ENCODE data around the gene LAMB3. TPM values are rescaled to one million over a fixed set of nuclear protein-coding genes. Genes with fewer than 3 reads are reported as not detected.

The LAMB3 gene
- polyA plus RNA-seq, 1 donor from 2014 or later, result 5.8 TPM

- TF ChIP-seq EZH2 (IDR thresholded peaks at IDR 0.05; ENCODE audit: borderline replicate concordance, insufficient read depth, low read length, poor library complexity, severe bottlenecking) (no peak), MXI1 (conservative IDR thresholded peaks at IDR 0.05; ENCODE audit: poor library complexity, severe bottlenecking) (no peak), TAF1 (IDR thresholded peaks at IDR 0.05; ENCODE audit: low read depth) (no peak), SMC3 (conservative IDR thresholded peaks at IDR 0.05; ENCODE audit: poor library complexity) (no peak), CTCF (IDR thresholded peaks at IDR 0.05; ENCODE audit: poor library complexity, severe bottlenecking) (no peak), RAD21 (conservative IDR thresholded peaks at IDR 0.05) (no peak), POLR2AphosphoS5 (IDR thresholded peaks at IDR 0.05) (no peak), EP300 (conservative IDR thresholded peaks at IDR 0.05; ENCODE audit: poor library complexity, severe bottlenecking) (no peak), REST (IDR thresholded peaks at IDR 0.05; ENCODE audit: borderline replicate concordance) (no peak)
- Histone ChIP-seq H3K9me2 (ENCODE audit: insufficient read depth, low read length) (no peaks in the 10 kb centered on the region), H3F3A (ENCODE audit: insufficient read depth, low read length, poor library complexity, severe bottlenecking) (no peaks in the 10 kb centered on the region), H3K27ac (ENCODE audit: low read length) (no peak overlapping the region), H3K9ac (ENCODE audit: low read length) (no peak overlapping the region), H3K27me3 (ENCODE audit: insufficient read depth, low read depth, low read length) (no peaks in the 10 kb centered on the region), H3K36me3 (ENCODE audit: insufficient read depth, low read length) (no peaks in the 10 kb centered on the region), H3K9me3 (ENCODE audit: low read length) (no peaks in the 10 kb centered on the region), H4K20me1 (ENCODE audit: insufficient read depth) (no peaks in the 10 kb centered on the region), H3K4me3 (ENCODE audit: low read length) (no peak overlapping the region), H2AFZ (ENCODE audit: low read depth, low read length) (no peak overlapping the region), H3K79me2 (replicated peaks; ENCODE audit: insufficient read depth, low read length) (no peaks in the 10 kb centered on the region), H3K4me2 (ENCODE audit: low read length) (no peak overlapping the region)
These were observed 37.3 kb downstream of the LAMB3 start for GRCh38 chr1:209614906-209615305.

- H3K27me3 ChIP-seq (ENCODE audit: insufficient read depth, low read depth, low read length), result no peaks in the 10 kb centered on the region
- H3K79me2 ChIP-seq (replicated peaks; ENCODE audit: insufficient read depth, low read length), result no peaks in the 10 kb centered on the region
- no peak overlapping the region for H3K27ac ChIP-seq (ENCODE audit: low read length)
- H3K36me3 ChIP-seq (ENCODE audit: insufficient read depth, low read length), result no peaks in the 10 kb centered on the region
- no peaks in the 10 kb centered on the region for H3K9me2 ChIP-seq (ENCODE audit: insufficient read depth, low read length)
- H3K9me3 ChIP-seq (ENCODE audit: low read length), result no peaks in the 10 kb centered on the region
- H3K9ac ChIP-seq (ENCODE audit: low read length), result no peak overlapping the region
- H3F3A ChIP-seq (ENCODE audit: insufficient read depth, low read length, poor library complexity, severe bottlenecking), result no peaks in the 10 kb centered on the region
- no peaks in the 10 kb centered on the region for H4K20me1 ChIP-seq (ENCODE audit: insufficient read depth)
- H2AFZ ChIP-seq (ENCODE audit: low read depth, low read length), result no peak overlapping the region
- H3K4me3 ChIP-seq (ENCODE audit: low read length), result no peak overlapping the region
- no peak for TF ChIP-seq MXI1 (conservative IDR thresholded peaks at IDR 0.05; ENCODE audit: poor library complexity, severe bottlenecking)
- no peak for TF ChIP-seq CTCF (IDR thresholded peaks at IDR 0.05; ENCODE audit: poor library complexity, severe bottlenecking)
- no peak for TF ChIP-seq EP300 (conservative IDR thresholded peaks at IDR 0.05; ENCODE audit: poor library complexity, severe bottlenecking)
- TF ChIP-seq REST (IDR thresholded peaks at IDR 0.05; ENCODE audit: borderline replicate concordance), result no peak
- TF ChIP-seq SMC3 (conservative IDR thresholded peaks at IDR 0.05; ENCODE audit: poor library complexity), result no peak
- TF ChIP-seq EZH2 (IDR thresholded peaks at IDR 0.05; ENCODE audit: borderline replicate concordance, insufficient read depth, low read length, poor library complexity, severe bottlenecking), result no peak
- no peak for TF ChIP-seq POLR2AphosphoS5 (IDR thresholded peaks at IDR 0.05)
- no peak for TF ChIP-seq TAF1 (IDR thresholded peaks at IDR 0.05; ENCODE audit: low read depth)
- no peak for TF ChIP-seq RAD21 (conservative IDR thresholded peaks at IDR 0.05)
- no peak overlapping the region for H3K4me2 ChIP-seq (ENCODE audit: low read length)
These were observed 38.1 kb downstream of the LAMB3 start for GRCh38 chr1:209614151-209614420.
